Fibroblast of villous mesenchyme (primary cell): ENCODE measurements around the gene IMPG1. TPM values are rescaled to one million over a fixed set of nuclear protein-coding genes. Genes with fewer than 3 reads are reported as not detected.

ENCODE experiments used
- DNase-seq: peaks from one replicate; pipeline ENCODE4 v3.0.0-alpha.2; 2010; ENCODE audit warnings: low read depth
- H3K4me3 ChIP-seq: 2 replicates; pipeline ENCODE4 v1.5.1; 2011; ENCODE audit warnings: low read depth, mild to moderate bottlenecking, low read length
- small RNA-seq: library from RNA; depleted of rRNA; stranded (forward); fragments of <200 nt; gene quantifications from one replicate; pipeline ENCODE3, GENCODE V24; 2012
- total RNA-seq: library from RNA; depleted of rRNA; stranded (reverse); fragments of >200 nt; gene quantifications from 2 replicates; pipeline ENCODE4 v1.2.3, GENCODE V29; 2012
- TF ChIP-seq, protein P1 (sequence below): IDR thresholded peaks from 2 replicates; pipeline ENCODE4 v1.5.1; 2012; ENCODE audit warnings: low read depth, mild to moderate bottlenecking, low read length; ENCODE audit not compliant: insufficient read depth

IMPG1 gene
- total RNA-seq, 1 donor: not detected

DNA sequence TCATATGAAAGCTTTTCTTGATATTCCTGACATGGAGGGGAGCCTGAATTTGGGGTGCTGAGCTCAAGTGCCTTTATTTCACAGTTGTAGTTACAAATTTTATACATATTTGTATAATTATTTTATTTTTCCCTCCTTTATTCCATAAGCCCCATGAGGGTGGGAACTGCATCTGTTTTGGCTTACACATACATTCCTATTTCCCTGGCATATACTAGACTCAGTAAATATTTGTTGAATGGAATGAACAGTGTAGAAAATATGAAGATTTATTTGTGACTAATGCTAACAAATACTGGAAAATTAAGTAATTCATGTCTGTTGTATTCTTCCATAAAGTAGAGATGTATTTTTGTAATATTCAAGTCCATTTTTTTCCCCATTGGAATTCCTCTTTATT, 196.3 kb downstream of the IMPG1 start:
- no peak for DNase-seq
- TF ChIP-seq, protein P1, sequence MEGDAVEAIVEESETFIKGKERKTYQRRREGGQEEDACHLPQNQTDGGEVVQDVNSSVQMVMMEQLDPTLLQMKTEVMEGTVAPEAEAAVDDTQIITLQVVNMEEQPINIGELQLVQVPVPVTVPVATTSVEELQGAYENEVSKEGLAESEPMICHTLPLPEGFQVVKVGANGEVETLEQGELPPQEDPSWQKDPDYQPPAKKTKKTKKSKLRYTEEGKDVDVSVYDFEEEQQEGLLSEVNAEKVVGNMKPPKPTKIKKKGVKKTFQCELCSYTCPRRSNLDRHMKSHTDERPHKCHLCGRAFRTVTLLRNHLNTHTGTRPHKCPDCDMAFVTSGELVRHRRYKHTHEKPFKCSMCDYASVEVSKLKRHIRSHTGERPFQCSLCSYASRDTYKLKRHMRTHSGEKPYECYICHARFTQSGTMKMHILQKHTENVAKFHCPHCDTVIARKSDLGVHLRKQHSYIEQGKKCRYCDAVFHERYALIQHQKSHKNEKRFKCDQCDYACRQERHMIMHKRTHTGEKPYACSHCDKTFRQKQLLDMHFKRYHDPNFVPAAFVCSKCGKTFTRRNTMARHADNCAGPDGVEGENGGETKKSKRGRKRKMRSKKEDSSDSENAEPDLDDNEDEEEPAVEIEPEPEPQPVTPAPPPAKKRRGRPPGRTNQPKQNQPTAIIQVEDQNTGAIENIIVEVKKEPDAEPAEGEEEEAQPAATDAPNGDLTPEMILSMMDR: no peak
- H3K4me3 ChIP-seq: no peak overlapping the region

DNA sequence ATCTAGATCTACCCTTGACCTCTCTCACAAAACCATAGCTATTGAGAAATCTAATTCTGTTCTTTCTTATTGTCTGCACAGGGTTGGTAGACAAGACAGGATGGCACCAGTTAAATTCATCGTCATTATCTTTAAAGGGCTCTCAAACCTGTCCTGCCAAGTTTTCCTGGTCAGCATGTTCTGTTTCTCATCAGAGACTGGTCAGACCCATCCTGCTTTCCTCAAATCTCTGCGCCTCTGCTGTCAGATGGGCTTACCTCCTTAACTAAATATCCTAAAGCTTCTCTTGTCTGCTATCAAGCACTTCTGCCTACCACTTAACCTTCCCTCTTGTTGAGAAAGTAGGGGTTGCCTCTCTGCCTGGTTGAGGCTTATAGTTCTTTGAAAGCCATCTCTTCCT, 198.2 kb downstream of the IMPG1 start:
- TF ChIP-seq, protein P1: no peak
- DNase-seq: no peak
- H3K4me3 ChIP-seq: no peak overlapping the region

Small RNA genes lying within 50 kb of the gene (small RNA-seq; reads per million reads assigned to genes)
- gene RF00019: not detected
- not detected for gene RNU6-248P
